Gastrocnemius medialis (tissue), 4 donors: Measurements from ENCODE around the gene NOXA1.

Source experiments
- POLR2A ChIP-seq, 2 donors: fragments of 450-650 bp; IDR thresholded peaks; one replicate each; pipeline ENCODE4 v1.6.1; 2017; ENCODE audit warnings: antibody characterized with exemption in 2 of 2, mild to moderate bottlenecking in 2 of 2, moderate library complexity in 2 of 2
- TF ChIP-seq, protein P1 (sequence below), 5 experiments: fragments of 450-650 bp in 3 of 5; fragments of 200-600 bp in 2 of 5; sonication (generic) in 2 of 5; IDR thresholded peaks in 4 of 5; conservative IDR thresholded peaks in 1 of 5; 1 replicate in 4 of 5; 2 replicates in 1 of 5; pipeline ENCODE4 v1.5.1; 2016 to 2019; ENCODE audit warnings: antibody characterized with exemption in 5 of 5, mild to moderate bottlenecking in 3 of 5, moderate library complexity in 3 of 5

GRCh38 chr9:137417161-137418021 lies 5.8 kb upstream of the NOXA1 start:
- TF ChIP-seq, protein P1, sequence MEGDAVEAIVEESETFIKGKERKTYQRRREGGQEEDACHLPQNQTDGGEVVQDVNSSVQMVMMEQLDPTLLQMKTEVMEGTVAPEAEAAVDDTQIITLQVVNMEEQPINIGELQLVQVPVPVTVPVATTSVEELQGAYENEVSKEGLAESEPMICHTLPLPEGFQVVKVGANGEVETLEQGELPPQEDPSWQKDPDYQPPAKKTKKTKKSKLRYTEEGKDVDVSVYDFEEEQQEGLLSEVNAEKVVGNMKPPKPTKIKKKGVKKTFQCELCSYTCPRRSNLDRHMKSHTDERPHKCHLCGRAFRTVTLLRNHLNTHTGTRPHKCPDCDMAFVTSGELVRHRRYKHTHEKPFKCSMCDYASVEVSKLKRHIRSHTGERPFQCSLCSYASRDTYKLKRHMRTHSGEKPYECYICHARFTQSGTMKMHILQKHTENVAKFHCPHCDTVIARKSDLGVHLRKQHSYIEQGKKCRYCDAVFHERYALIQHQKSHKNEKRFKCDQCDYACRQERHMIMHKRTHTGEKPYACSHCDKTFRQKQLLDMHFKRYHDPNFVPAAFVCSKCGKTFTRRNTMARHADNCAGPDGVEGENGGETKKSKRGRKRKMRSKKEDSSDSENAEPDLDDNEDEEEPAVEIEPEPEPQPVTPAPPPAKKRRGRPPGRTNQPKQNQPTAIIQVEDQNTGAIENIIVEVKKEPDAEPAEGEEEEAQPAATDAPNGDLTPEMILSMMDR (IDR thresholded peaks at IDR 0.05 in 4 of 5, conservative IDR thresholded peaks at IDR 0.05 in 1 of 5): no peak
- TF ChIP-seq POLR2A (IDR thresholded peaks at IDR 0.05): peak in 1 of 2 donors; percentile 52
